ENCODE measurements around the gene ZDHHC14.
A peak's percentile ranks its signal among the peaks of the same experiment; 100 is the strongest.
"Not testable (repeated sequence)": the region's sequence is repeated elsewhere in the genome, so short reads cannot be mapped to it uniquely, and the experiment has no call there.

ZDHHC14 gene

DNA sequence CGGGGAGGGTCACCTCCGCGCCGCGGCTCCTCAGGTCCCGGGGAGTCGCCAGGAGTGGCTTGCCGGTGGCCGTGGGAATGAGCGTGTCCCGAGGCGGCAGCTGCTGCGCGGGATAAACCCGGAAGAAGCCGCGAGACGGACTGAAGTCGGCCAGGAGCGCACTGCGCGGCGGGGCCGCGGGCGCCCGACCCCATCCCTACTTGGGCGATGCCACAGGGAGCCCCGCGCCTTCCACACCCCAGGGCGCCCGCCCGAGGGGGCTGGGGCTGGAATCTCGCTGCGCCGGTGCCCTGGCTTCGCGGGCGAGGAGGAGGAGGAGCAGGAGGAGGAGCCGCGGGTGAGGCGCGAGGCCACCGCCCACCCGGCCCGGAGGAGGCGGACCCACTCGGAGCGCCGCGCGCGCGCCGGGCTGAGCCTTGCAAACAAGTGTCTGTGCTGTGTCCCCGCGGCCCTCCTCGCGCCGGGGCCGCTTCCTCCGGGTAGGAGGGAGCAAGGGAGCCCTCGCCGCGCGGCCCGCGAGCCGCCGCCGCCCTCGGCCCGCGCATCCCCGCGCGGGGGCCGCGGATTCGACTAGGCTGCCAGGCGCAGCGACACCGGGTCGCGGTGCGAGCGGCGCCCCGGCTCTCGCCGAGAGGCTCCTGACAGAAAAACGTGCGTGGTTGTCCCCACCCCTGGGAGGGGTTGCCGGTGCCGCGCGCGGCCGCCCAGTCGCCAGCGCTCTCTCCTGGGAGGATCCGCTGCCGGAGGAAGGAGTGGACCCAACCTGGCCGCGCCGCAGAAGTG is at the start of gene ZDHHC14:
Gene ZDHHC14 (plus strand): TSS at position 412 of the 783 bp plus-strand sequence.
- peak; percentile 54 to 96 (median 87) for DNase-seq

DNA sequence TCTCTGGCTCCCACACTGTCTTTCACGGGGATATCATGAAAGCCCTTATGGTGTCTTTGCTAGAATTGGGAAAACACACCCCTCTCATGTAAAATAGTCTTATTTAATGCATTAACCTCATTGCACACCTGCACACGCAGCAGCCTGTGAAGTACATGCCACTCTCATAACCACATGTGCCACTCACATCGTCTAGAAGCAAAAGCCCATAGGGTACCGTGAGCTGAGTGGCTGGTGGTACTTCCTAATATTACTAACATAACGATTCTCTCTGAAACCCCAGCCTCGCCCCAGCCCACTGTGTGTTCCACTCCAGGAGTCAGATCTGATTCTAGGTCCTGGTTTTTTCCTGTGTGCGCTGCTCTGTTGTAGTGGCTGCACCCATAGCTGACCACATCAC is 48.2 kb upstream of the ZDHHC14 start:
- no peak for DNase-seq

DNA sequence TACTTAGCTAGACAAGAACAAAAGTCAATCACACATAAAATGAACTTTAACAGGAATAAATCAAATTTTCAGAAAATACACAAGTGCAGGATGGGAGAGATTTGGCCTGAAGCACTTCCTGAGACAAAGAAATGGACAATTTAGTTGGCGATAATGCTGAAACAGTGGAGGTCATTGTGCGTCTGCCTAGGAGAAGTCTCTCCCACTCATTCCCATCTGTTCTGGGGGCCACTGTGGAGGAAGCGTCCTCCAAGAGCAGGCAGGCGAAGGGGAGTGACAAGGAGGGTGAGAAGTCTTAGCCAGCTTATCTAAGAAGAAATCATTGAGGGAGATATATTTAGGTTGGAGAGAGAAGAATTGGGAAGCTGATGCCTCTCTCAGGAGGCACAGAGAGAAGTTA is 47.5 kb upstream of the ZDHHC14 start:
- no peak for DNase-seq

DNA sequence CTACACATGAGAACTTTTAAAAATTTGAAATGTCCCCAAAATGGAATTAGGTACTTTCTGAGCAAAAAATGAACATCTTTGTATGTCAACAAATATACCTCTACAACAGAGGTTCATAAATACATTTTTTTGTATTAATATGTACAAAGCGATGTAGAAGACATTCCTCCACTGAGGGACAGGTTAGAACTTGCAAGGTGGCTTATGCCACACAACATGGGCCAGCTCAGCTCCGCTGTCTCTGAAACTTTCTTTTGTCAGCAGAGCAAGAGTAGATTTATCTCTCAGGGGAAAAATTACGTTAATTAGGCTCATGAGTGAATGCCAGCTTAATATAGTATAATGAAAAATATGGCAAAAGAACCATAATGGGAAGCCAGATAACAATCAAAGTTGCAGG is 47.0 kb upstream of the ZDHHC14 start:
- DNase-seq: no peak

DNA sequence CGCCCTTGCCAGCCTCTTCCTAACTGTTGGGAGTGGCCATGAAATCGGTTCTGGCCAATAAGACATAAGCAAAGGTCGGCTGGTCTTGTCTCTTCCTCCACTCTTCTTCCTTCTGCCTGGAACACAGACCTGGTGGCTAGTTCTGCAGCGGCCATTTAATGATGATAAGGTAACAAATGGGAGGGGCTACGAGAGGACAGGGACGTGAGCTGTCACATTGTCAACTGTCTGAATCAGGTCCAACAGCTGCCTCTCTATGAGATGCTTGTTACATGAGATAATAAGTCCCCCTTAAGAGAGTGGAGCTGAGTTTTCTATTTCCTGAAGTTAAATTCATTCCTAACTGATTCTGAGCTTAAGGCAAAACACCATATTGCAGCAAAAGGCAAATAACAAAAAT is 45.2 kb upstream of the ZDHHC14 start:
- no peak for DNase-seq

DNA sequence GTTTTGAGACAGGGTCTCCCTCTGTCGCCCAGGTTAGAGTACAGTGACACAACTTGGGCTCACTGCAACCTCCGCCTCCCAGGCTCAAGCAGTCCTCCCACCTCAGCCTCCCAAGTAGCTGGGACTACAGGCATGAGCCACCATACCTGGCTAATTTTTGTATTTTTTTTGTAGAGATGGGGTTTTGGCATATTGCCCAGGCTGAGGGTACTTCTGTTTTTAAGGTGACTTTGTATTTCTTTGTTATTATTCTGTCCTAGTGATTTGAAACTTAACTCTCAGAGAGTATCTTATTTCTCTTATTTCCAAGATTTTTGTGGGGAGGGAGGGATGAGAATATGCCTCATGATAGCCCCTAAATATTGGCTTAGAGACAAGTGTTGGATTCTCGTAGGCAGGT is 43.7 kb upstream of the ZDHHC14 start:
- not testable (repeated sequence) for DNase-seq

DNA sequence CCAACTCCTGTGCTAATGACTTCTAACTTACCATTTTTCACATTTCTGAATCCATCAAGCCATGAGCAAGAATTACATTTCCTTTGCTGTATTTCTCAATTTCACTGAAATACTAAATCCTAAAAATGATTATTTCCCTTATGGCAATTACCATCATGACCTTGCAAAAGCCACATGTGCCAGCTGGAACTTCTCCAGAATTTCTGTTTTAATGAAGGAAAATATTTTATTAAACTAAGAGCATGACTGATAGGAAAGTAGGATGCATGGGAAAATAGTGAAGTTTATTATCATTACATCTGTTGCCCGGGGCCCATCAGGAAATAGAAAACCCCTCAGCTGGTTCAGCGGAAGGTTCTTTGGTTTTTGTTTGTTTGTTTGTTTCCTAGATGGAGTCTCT is 43.2 kb upstream of the ZDHHC14 start:
- no peak for DNase-seq

DNA sequence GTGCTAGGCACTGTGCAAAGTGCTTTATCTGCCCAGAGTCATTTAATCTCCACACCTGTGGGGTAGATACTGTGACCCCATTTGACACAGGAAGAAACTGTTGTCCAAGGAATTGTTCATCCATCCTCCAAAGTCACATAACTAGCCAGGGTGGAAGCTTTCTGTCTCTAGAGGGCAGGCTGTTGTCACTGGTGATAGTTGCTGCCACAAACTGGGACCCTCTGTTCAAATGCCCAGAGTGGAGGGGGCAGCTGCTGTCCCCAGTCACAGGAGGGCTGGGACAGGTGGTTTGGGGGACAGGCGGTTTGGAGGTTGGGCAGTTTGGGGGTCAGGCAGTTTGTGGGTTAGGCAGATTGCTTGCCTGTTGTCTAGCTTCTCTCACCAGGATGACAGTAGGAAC is 41.6 kb upstream of the ZDHHC14 start:
- DNase-seq: no peak

DNA sequence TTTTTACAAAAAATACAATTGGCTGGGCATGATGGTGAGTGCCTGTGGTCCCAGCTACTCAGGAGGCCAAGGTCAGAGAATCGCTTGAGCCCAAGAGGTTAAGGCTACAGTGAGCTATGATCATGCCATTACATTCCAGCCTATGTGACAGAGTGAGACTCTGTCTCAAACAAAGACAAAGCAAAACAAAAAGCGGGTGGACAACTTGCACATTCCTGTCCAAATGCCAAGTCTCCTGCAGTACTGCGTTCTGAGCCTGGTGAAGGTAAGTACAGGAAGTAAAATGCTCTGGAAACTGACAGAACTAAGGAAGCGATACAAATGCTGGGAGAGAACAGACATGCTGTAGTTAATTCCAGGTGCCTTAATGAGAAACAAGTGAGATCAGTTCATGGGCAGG is 37.3 kb upstream of the ZDHHC14 start:
- DNase-seq: no peak

DNA sequence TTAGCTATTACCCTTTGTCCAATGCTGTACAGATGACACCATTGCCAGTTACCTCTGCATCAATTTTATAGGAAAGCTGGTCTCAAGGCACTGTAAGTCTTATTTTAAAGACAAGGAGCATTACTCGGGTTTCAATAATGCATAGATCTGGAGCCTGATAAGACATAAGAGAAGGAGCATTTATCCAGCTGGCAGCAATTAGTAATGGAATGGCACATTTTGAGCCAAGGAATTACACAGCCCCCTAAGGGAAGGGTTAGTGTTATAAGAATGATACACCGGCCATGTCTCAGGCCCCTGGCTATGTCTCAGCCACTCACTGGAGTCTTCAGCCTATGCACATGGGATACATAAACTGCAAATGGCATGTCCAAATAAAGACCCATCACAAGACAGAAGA is 34.6 kb upstream of the ZDHHC14 start:
- no peak for DNase-seq

DNA sequence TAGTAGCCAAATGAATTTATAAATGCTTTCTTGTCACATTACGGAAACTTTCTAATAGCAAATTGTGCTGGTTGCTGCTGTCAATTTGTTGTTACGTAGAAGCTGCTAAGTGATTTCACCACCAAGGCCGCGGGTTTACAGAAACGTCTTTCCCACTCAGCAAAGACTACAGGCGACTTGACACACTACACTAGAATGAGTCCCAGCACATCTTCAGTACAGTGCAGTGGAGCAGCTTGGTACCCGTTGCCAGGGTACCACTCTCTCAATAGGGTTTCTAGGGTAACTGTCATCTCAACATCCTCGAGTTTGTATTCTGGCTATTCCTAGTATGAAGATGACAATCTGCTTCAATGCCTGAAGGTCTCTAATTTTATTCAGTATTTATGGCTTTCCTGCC is 22.7 kb upstream of the ZDHHC14 start:
- peak in 2 of 51 donors; percentile 6 to 37 for DNase-seq

DNA sequence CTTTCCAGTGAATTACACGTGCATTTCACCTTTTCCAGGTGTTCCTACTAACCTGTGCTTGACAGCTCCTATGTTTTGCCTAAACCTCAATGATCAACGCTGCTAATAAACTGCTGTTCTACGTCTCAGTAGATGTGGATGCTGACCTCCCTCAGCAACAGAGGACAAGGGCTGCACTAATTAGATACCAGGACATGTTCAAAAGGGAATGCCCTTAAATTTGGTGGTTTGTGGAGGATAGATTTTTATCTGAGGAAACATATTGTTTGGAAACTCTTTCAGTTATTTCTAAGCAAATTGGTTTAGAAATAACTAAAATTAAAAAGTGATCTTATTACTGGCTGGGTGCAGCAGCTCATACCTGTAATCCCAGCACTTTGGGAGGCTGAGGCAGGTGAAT is 19.1 kb upstream of the ZDHHC14 start:
- DNase-seq: no peak

DNA sequence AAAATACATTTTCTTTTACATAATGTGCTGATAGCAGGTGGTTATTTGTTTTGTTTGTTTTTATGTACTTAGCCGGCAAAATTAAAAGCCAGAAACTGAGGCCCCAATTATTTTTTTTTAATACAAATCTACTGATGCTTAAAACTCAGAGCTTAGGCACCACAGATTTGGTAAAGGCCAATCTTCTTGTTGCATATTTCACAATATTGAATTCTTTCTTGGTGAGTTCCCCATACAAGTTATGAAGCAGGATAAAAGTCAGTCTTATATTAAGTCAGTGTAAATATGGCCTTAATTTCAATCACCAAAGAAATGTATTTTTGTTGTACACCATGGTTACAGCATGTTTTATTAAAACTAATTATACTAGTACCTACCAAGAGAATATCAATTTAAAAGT is 16.3 kb upstream of the ZDHHC14 start:
- no peak for DNase-seq

DNA sequence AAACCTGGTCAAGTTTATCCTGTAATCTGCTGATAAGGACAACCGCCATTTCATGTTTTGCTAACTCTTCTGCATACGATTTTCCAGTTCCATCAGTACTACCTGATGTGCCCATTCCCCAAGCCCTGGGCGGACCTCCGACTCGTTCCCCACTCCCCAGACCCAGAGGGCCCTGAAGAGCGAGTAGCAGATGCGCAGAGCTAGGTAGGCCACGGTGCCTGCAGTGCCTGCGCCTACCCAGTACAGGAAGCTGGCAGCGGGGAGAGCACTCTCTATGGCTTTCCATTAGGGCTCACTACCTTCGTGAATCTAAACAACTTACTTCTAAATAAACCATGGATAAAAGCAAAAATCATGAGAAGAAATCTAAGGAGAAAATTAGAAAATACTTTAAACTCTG is 14.3 kb upstream of the ZDHHC14 start:
- no peak for DNase-seq

DNA sequence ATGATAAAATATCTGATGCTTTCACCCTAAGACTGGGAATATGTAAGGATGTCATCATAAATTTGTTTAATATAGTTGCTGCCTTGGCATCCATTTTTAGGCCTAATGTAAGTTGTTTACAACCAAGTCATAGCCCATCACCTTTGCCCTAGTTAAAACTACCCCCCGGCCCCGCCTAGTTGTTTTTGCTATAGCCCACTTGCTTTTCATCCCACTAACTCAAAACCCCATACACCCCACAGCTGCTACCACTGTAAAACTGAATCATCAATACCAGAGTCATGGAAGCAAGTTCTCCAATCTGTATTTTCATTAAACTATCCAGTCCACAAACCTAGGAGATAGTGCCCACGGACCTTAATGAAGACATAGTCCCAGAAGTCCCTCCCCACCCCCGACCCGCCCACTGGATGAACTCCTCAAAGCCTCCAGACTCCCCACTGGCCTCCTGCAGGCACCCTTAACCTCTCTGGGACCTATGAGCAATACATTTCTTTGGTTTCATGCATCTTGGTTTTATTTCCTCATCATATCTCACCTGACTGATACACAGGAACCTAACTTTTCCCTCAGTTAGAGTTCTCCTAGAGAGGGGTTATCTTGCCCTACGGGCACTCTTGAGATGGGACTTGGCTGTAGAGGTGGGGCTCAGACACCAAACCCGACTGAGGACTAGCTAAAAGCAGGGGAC is 12.5 kb upstream of the ZDHHC14 start:
- DNase-seq: no peak

DNA sequence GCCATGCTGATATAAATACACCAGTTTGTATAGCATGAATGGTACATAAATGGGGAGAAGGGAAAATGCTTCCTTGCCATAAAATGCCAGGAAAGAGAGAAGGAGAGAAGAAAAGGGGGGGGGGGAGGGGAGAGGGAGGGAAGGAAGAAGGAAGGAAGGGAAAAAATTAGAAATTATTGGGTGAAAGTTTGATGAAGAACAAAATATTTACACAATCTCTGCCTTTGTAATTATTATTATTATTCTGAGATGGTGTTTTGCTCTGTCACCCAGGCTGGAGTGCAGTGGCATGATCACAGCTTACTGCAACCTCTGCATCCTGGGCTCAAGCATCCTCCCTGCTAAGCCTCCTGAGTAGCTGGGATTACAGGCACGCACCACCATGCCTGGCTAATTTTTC is 10.2 kb upstream of the ZDHHC14 start:
- DNase-seq: no peak

DNA sequence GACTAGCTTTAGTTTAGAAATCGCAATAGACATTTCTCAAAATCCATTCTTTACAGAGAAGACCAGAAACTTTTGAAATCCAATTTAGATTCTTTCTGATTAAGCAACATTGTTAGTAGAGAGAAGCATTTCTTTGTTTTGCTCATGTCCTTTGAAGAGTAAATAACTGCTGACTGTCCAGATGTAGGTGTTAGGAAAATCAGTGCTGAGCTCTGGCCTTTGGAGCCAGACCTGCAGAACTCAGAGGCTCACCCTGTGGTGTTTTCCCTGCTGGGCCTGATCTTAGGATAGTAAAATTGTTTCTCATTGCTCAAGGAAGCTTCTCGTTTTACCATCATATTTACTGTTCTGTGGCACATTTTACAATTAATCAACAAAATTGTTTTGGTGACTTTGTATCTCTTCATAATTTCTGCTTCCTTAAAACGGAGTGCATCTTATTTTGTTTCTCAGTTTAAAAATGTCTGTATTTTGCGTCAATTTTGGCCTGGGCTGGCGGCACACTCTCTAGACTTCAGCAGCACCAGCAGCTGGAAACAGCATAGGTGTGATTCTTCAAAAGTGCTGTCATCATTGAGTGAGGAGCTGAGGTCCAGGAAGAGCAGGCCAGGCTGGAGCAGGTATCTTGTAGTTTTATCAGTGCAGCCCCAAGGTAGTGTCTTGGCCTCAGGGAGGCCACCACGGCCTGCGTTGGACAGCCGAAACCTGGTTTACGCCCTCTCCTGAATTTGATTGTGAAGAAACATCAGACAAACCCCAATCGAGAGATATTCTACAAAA is 8.3 kb upstream of the ZDHHC14 start:
- DNase-seq: no peak

DNA sequence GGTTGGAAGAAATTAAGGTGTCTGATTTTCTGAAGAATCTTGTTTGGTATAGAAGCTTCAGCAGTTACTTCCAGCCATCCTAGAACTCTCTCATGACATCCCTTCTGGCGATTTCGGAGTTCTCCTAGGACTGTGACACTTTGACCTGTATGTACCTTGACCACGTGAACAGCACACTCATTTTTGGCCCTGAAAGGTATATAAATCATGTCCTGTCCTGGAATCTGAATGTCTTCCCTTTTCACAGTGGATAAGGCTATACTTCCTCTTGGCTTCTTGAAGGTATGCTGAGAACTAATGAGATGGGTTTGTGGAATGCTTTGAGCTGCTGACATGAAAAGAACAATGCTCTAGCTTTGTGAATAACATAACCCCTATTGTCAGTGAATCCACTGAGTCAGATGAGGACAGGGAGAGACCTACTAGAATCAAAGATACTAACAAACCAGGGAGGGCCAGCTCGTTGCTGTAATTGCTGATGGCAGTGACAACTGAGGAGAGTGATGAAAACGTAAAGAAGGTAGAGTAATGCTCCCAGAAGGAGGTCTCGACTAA is 6.0 kb upstream of the ZDHHC14 start:
- DNase-seq: no peak

DNA sequence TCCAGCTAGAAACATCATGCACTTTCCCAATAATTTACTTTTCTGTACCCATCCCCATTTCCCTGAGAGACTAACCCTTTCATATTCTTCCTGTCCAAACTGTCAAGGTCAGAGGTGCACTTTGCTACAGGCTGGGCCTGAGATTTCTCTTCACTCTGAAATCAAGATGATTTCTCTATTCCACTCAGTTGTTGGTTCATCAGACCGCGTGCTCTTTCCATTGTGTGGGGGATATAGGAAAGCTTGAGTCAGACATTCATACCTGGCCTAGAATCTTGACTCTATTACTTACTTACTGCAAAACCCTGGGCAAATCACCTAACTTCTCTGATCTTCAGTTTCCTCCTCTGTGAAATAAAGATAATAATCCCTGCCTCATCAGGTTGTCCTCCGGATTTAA is 4.7 kb upstream of the ZDHHC14 start:
- no peak for DNase-seq

DNA sequence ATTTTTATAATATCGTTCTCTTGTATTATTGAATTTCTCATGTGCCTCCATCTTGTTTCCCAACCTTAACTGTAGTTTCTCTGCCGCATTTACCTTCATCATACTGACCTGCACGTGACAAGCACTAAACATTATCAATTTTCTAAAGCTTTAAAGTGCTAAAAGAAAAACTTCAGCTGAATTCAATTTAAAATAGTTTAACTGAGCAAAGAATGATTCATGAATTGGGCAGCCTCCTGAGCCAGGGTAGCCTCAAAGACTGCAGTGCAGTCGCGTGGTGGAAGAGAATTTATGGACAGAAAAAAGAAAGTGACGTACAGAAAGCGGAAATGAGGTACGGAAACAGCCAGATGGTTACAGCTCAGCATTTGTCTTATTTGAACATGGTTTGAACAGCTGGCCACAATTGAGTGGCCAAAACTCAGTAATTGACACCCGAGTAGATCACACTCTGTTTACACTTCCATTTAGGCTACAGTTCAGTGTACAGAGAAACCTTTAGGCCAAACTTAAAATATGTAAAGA is 4.2 kb upstream of the ZDHHC14 start:
- no peak for DNase-seq

DNA sequence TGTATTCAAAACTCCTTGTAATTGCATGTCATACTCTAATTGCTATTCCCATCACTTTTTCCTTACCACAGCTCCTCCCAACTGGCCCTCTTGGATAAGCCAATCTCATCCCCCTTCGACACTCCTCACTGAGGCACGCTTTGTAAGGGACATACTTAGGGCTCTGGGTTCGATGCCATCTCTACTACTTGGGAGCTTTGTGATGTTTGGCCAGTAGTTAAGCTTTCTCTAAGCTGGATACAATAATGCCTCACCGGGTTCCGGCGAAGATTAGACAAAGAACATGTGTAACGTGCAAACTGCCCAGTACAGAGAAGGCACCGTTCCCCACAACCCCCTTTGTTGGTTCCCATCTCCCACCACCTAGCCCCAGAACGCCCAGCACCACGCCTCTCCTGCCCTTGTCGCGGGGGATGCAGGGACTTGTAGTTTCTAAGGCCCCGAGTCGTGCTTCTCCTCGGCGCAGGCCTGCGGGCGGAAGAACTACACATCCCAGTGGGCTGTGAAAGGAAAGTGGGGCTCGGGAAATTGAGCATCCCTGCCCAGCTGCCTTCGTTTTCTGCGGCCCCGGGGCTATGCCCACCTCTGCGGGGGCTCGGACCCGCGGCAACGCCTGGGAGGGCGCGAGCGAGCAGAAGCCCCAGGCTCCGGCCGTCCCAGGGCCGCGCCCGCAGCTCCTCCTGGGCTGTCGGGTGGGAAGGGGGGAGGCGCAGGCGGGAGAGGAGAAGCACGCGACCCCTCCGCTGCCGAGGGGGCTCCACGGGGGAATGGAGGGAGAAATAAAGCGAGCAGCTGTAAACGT is 1.1 kb upstream of the ZDHHC14 start:
- DNase-seq: peak; percentile 35 to 96 (median 86)

All from hypothalamus (tissue), 51 donors.